ENCODE results near the gene SLC24A4.
A peak's percentile ranks its signal among the peaks of the same experiment; 100 is the strongest.

The SLC24A4 gene

GRCh38 chr14:92452471-92452870 lies 129.5 kb downstream of the SLC24A4 start:
- TF ChIP-seq CTCF (conservative IDR thresholded peaks at IDR 0.05; ENCODE audit: control insufficient read depth, insufficient read depth, low read depth, low read length) = no peak
- no peak overlapping the region for H3K4me3 ChIP-seq (ENCODE audit: control insufficient read depth, low read depth, low read length)
- DNase-seq (ENCODE audit: low read depth) = no peak

- no peak overlapping the region for H3K4me3 ChIP-seq (ENCODE audit: control insufficient read depth, low read depth, low read length)
- no peak for DNase-seq (ENCODE audit: low read depth)
- no peak for TF ChIP-seq CTCF (conservative IDR thresholded peaks at IDR 0.05; ENCODE audit: control insufficient read depth, insufficient read depth, low read depth, low read length)
These were observed 130.7 kb downstream of the SLC24A4 start for GRCh38 chr14:92453691-92454090.

- H3K4me3 ChIP-seq (ENCODE audit: control insufficient read depth, low read depth, low read length) = no peak overlapping the region
- no peak for TF ChIP-seq CTCF (conservative IDR thresholded peaks at IDR 0.05; ENCODE audit: control insufficient read depth, insufficient read depth, low read depth, low read length)
- no peak for DNase-seq (ENCODE audit: low read depth)
These were observed 132.3 kb downstream of the SLC24A4 start for GRCh38 chr14:92455231-92455630.

GRCh38 chr14:92456215-92457015 lies 133.4 kb downstream of the SLC24A4 start:
- H3K4me3 ChIP-seq (ENCODE audit: control insufficient read depth, low read depth, low read length) = no peak overlapping the region
- TF ChIP-seq CTCF (conservative IDR thresholded peaks at IDR 0.05; ENCODE audit: control insufficient read depth, insufficient read depth, low read depth, low read length) = peak; percentile 87
- peak; percentile 78 for DNase-seq (ENCODE audit: low read depth)

- no peak overlapping the region for H3K4me3 ChIP-seq (ENCODE audit: control insufficient read depth, low read depth, low read length)
- no peak for TF ChIP-seq CTCF (conservative IDR thresholded peaks at IDR 0.05; ENCODE audit: control insufficient read depth, insufficient read depth, low read depth, low read length)
- no peak for DNase-seq (ENCODE audit: low read depth)
These were observed 134.1 kb downstream of the SLC24A4 start for GRCh38 chr14:92457016-92457565.

- DNase-seq (ENCODE audit: low read depth) = no peak
- no peak overlapping the region for H3K4me3 ChIP-seq (ENCODE audit: control insufficient read depth, low read depth, low read length)
- TF ChIP-seq CTCF (conservative IDR thresholded peaks at IDR 0.05; ENCODE audit: control insufficient read depth, insufficient read depth, low read depth, low read length) = no peak
These were observed 135.4 kb downstream of the SLC24A4 start for GRCh38 chr14:92458136-92459029.

All from fibroblast of mammary gland (primary cell).